ENCODE data around the gene TSBP1.

Gene TSBP1

GRCh38 chr6:32406857-32407256, 35.2 kb upstream of the TSBP1 start, which contains the start of gene BTNL2:
BTNL2 (minus strand) TSS chr6:32407181; CDS start chr6:32407123, 58 bp downstream.
- TF ChIP-seq CTCF (IDR thresholded peaks at IDR 0.05; ENCODE audit: borderline replicate concordance, insufficient read depth, low read depth, low read length) = no peak
- H3K4me3 ChIP-seq (ENCODE audit: low read depth, low read length) = no peak within 1 kb of the TSS

GRCh38 chr6:32406197-32406596, 34.5 kb upstream of the TSBP1 start:
- no peak overlapping the region for H3K4me3 ChIP-seq (ENCODE audit: low read depth, low read length)
- no peak for TF ChIP-seq CTCF (IDR thresholded peaks at IDR 0.05; ENCODE audit: borderline replicate concordance, insufficient read depth, low read depth, low read length)

- H3K4me3 ChIP-seq (ENCODE audit: low read depth, low read length) = no peak overlapping the region
- TF ChIP-seq CTCF (IDR thresholded peaks at IDR 0.05; ENCODE audit: borderline replicate concordance, insufficient read depth, low read depth, low read length) = no peak
Measured at GRCh38 chr6:32405656-32406055, 34.0 kb upstream of the TSBP1 start.

- H3K4me3 ChIP-seq (ENCODE audit: low read depth, low read length) = no peak overlapping the region
- TF ChIP-seq CTCF (IDR thresholded peaks at IDR 0.05; ENCODE audit: borderline replicate concordance, insufficient read depth, low read depth, low read length) = no peak
Measured at GRCh38 chr6:32402812-32403211, 31.1 kb upstream of the TSBP1 start.

- no peak overlapping the region for H3K4me3 ChIP-seq (ENCODE audit: low read depth, low read length)
- no peak for TF ChIP-seq CTCF (IDR thresholded peaks at IDR 0.05; ENCODE audit: borderline replicate concordance, insufficient read depth, low read depth, low read length)
Measured at GRCh38 chr6:32401284-32401963, 29.7 kb upstream of the TSBP1 start.

GRCh38 chr6:32397252-32397920, 25.7 kb upstream of the TSBP1 start:
- H3K4me3 ChIP-seq (ENCODE audit: low read depth, low read length) = no peak overlapping the region
- TF ChIP-seq CTCF (IDR thresholded peaks at IDR 0.05; ENCODE audit: borderline replicate concordance, insufficient read depth, low read depth, low read length) = no peak

- TF ChIP-seq CTCF (IDR thresholded peaks at IDR 0.05; ENCODE audit: borderline replicate concordance, insufficient read depth, low read depth, low read length) = no peak
- no peak overlapping the region for H3K4me3 ChIP-seq (ENCODE audit: low read depth, low read length)
Measured at GRCh38 chr6:32396028-32396427, 24.3 kb upstream of the TSBP1 start.
